Activated CD8-positive, alpha-beta memory T cell treated with anti-CD3 and anti-CD28 coated beads, Interleukin-2, amount 50 U/mL, for 48 hours (primary cell): ENCODE measurements around the gene TTC27.
"Not testable (repeated sequence)": the region's sequence is repeated elsewhere in the genome, so short reads cannot be mapped to it uniquely, and the experiment has no call there.

Source experiments
- DNase-seq: peaks from one replicate; pipeline ENCODE4 v3.0.0-alpha.2; 2020

The TTC27 gene

GRCh38 chr2:32820088-32820487, 192.2 kb downstream of the TTC27 start:
- DNase-seq: no peak

GRCh38 chr2:32820701-32821100, 192.9 kb downstream of the TTC27 start:
- DNase-seq: no peak

DNA sequence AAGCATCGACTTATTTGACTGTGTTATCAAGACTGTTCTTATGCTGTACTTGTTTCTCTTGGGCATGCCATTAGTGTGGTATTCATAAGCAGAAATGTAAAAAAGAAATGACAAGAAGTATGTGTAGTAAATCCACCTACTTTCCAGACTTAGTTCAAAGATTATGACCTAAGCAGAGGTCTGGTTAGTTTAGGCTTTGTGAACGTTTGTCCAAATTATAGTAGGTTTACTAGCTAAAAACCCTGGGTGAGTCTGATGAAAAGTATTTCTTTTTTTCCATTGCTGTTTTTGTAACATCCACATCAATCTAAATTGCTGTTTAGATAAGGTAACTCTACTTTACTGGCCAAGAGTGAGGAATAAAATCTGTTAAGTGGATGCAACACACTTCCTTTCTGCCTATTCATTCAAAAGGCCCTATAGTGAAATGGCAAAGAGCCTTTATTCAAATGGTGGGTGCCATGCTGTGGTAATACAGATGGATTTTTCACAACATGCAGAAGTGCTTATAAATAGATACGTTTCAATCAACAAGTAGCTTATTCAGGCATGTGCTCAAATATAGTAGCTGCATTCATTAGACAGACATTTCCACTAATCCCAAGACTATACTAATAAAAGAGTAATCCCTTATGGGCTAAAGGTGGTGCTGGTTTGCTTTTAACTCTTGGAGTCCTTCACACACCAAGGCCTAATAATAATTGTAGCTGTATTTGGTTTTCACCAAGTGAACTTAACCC, 196.4 kb downstream of the TTC27 start:
- DNase-seq: no peak

DNA sequence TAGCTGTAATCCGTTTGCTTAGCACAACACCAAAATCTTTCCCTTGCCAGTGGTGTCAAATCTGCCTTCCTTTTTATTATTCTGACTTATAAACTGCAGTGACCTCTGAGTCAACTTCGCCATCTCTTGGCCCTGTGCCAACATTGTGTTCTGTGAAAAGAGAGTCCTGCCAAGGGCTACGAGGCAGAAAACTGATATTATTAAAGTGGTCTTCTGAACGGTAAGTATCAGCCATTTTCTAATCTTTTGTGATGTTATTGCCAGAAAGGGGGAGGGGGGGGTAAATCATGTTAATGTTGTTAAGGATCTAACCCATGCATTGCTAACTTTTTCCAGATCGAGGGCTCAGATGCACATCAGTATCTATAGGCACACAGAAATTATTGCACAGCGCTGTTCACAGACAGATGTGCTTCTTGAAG, 197.5 kb downstream of the TTC27 start:
- no peak for DNase-seq

DNA sequence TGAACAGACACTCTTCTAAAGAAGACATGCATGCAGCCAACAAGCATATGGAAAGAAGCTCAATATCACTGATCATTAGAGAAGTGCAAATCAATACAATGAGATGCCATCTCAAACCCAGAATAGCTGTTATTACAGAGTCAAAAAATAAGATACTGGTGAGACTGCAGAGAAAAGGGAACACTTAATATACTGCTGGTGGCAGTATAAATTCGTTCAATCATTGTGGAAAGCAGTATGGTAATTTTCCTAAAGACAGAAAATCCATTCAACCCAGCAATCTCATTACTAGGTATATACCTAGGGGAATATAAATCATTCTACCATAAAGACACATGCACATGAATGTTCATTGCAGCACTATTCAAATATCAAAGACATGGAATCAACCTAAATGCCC, 202.3 kb downstream of the TTC27 start:
- DNase-seq: no peak

DNA sequence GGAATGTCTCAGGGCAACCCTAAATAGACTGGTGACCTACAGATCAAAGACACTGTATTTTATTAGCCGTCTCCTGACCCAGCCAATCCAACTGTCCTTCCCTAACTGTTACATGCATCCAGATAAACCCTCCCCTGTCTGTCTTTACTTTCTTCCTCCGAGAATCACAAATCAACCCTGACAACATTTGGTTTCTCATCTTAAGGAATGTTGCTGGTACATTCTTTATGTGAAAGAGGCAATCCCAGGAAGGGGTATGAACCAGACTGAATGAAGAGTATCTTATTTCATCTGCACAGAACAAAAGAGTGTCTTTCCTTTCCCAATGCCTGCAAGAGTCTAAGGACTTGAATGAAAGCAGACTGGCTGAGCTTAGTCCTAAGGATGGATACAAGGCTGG, 205.0 kb downstream of the TTC27 start:
- no peak for DNase-seq

DNA sequence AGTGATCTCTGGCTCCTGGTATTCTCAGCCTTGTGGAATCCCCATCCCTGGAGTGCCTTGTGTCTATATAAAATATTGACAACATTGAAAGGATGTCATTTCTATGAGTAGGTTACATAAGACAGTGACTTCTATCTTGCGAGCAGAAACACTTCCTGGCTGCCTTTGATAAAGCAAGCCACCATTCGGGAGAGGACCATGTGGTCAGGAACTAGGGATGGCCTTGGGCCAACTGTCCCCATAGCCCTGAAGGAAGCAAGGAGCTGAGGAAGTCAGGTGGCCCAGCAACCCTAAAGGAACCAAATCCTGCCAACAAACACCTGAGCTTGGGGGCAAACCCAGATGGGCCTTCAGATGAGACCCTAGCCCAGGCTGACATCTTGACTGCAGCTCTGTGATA, 205.9 kb downstream of the TTC27 start:
- DNase-seq: no peak

GRCh38 chr2:32835148-32835547, 207.3 kb downstream of the TTC27 start:
- DNase-seq: no peak

DNA sequence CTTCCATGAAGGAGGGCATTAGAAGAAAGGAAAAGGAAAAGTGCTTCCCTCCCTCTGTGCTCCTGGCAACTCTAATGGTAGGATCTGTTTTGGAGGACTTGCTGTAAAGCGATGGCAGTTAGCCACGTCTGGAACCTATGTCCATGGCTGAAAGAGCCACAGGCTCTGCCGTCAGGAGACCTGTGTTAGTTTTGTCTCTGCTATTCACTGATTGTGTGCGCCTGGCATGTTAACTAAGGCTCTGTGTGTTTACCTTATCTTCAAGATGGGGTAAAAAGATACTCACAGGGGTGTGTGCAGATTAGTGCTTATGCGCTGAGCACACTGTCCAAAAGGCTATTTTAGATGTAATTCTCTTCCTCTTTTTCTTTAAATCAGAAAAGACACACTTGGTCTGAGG, 209.1 kb downstream of the TTC27 start:
- no peak for DNase-seq

GRCh38 chr2:32838418-32838817, 210.6 kb downstream of the TTC27 start:
- no peak for DNase-seq

- DNase-seq: no peak
Measured at GRCh38 chr2:32838949-32839348, 211.1 kb downstream of the TTC27 start.

- DNase-seq: no peak
Measured at GRCh38 chr2:32841931-32842898, 214.4 kb downstream of the TTC27 start.

DNA sequence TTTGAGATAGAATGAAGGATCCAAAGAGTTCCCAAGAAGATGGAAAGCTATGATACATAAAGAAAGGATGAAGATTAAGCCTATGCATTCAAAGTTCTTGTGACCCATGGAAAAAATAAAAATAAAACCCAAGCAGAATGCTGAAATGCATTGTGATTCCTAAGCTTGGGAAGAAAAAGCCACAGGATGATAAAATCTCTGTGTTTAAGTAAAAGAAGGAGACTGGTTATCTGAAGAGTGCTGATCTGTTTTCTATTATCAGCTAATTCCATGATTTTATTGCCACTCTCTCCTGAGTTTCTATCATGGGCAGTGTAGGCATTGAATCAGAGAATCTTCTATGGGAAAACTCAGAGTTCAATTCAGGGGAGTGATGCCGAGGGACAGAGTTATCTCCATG, 215.8 kb downstream of the TTC27 start:
- DNase-seq: no peak

- DNase-seq: no peak
Measured at GRCh38 chr2:32844253-32844652, 216.4 kb downstream of the TTC27 start.

- DNase-seq: not testable (repeated sequence)
Measured at GRCh38 chr2:32846274-32846673, 218.4 kb downstream of the TTC27 start.

DNA sequence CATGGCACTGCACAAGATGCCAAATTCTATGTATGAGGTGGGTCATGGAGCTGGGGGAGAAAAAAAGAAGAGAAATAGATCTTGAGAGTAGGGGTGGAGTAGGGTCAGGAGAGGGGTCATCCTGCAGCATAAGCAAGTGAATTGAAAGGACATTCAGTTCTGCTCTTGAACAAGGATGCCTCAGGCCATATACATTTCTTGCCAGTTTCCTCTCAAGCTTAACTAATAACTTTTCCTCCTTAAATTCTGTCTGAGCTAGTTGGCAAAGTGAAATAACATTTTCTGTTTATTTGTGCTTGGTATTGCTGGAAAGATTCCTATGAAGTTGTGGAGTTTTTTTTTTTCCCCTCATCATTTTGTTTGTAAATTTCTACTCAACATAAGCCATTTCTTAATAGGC, 219.9 kb downstream of the TTC27 start:
- DNase-seq: no peak

DNA sequence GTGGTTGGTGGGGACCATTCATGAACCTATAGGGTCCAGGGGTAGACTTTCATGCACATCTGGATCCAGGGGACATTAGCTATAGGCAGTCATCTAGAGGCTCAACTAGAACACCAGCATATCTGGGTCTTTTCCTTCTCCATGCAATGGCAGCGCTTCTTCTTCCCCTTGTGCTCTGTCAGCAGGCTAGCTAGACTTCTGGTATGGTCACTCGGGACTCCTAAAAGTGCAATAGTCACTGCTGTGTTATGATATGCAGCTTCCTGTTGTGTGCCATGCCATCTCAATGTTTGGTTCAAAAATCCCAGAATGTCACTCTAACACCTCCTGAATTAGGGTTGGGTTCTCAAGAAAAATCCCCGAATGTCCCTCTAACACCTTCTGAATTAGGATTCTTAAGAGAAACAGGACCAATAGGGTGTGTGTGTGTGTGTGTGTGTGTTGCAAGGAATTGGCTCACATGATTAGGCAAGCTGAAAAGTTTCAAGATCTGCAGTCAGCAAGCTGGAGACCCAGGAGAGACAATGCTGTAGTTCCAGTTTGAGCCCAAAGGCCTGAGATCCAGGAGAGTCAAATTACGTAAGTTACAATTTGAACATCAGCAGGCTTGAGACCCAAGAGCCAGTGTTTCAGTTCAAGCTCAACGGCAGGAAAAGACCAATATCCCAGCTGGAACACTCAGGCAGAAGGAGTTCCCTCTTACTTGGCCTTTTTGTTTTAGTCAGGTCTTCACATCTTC, 221.8 kb downstream of the TTC27 start:
- DNase-seq: no peak

DNA sequence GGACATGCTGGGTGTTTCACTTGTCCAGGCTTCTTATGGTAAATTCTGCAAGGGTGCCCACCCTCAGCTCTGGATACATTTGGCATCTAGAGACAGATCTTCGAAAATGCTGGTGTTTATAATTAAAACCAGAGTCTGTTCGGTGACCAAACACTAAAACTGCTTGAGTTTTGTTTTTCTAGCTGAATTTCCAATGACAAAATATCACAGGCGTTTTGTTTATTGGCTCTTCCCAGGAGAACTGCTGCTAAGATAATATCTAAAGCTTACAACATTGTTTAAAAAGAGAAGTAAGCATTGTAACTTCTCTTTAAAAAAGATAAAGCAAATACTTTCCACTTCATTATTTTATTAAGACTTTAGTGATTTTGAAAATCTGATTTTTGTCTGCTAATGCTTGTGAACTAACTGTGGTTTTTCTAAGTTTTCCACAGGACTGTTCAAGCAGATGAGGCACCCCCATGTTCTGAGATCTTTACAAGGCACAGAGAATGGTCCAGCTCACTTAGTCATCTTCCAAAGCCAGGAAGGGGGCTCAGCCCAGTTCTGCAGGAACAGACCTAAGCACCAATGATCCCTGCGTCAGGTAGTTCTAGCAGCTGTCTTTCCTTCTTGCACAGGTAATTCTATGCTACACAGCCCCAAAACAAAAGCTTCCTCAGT, 224.1 kb downstream of the TTC27 start:
- no peak for DNase-seq

GRCh38 chr2:32852856-32853255, 225.0 kb downstream of the TTC27 start:
- DNase-seq: no peak

DNA sequence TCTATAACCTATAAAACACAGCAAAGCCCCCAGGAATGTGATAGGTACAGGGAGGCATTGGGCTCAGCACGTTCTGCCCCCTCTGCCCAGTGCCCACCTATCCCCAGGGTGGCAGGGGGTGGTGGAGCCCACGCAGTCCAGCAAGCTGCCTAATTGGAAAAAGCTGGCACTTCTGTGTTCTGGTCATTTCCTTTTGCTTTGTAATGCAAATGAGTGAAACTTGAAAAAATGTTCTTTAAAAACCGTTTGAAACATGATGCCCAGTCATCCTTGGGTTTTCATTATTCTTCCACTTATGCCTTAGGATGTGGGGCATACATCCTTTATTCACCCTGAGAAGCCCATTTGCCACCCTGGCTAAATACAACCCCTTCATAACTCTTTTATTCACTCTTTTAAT, 229.0 kb downstream of the TTC27 start:
- no peak for DNase-seq

GRCh38 chr2:32858713-32859112, 230.9 kb downstream of the TTC27 start:
- DNase-seq: no peak

DNA sequence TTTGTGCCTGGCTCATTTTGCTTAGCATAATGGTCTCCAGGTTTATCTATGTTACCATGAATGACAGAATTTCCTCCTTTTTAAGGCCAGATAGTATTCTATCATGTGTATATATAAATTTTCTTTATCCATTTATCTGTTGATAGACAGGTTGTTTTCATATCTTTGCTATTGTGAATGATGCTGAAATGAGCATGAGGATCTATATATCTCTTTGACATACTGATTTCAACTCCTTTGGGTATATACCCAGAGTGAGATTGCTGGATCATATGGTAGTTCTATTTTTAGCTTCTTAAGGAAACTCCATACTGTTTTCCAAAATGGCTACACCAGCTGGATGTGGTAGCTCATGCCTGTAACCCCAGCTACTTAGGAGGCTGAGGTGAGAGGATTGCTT, 232.5 kb downstream of the TTC27 start:
- no peak for DNase-seq
